HFF-Myc (cell line): ENCODE data around the gene COL5A1.

Experiments
- DNase-seq: peaks from one replicate; pipeline ENCODE4 v3.0.0-alpha.2; 2011; ENCODE audit warnings: low read depth; ENCODE audit errors: extremely low read depth
- H3K4me3 ChIP-seq: replicated peaks from 2 replicates; pipeline ENCODE4 v1.5.1; 2011; ENCODE audit warnings: low read depth, mild to moderate bottlenecking, control low read depth, low read length
- TF ChIP-seq, protein P1 (sequence below): IDR thresholded peaks from 2 replicates; pipeline ENCODE4 v1.5.1; 2012; ENCODE audit warnings: mild to moderate bottlenecking, low read depth, low read length, control low read depth; ENCODE audit errors: missing control alignments

COL5A1 gene

DNA sequence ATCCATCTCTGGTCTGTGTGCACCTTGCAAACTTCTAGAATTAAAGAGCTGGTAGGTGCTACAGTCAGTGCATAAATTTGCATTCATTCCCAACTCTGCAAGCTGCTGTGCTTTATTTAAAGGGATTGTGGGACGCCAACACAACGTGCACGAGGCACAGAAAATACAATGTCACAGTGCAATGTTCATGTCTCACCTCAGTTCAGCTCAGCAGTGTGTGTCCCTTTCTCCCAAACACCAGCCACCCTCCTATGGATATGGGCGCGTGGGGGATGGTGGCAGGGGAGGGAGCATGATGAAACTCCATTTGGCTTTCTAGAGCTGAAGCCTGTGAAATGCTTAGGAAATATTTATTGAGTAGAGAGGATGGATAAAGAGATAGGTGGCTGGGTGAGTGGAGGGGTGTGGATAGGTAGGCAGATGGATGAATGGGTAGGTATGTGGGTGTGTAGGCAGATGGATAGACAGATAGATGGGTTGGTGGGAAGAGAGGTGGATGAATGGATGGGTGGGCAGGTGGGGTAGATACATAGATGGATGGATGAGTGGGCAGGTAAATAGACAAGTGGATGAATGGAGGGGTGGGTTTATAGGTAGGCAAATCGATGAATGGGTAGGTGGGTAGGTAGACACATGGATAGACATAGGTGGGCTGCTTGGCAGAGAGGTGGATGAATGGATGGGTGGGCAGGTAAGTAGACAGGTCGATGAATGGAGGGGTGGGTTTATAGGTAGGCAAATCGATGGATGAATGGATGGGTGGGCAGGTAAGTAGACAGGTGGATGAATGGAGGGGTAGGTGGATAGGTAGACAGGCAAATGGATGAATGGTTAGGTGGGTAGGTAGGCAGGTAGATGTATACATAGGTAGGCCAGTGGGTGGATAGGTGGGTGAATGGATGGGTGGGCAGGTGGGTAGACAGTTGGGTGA is 146.3 kb downstream of the COL5A1 start:
- TF ChIP-seq, protein P1, sequence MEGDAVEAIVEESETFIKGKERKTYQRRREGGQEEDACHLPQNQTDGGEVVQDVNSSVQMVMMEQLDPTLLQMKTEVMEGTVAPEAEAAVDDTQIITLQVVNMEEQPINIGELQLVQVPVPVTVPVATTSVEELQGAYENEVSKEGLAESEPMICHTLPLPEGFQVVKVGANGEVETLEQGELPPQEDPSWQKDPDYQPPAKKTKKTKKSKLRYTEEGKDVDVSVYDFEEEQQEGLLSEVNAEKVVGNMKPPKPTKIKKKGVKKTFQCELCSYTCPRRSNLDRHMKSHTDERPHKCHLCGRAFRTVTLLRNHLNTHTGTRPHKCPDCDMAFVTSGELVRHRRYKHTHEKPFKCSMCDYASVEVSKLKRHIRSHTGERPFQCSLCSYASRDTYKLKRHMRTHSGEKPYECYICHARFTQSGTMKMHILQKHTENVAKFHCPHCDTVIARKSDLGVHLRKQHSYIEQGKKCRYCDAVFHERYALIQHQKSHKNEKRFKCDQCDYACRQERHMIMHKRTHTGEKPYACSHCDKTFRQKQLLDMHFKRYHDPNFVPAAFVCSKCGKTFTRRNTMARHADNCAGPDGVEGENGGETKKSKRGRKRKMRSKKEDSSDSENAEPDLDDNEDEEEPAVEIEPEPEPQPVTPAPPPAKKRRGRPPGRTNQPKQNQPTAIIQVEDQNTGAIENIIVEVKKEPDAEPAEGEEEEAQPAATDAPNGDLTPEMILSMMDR: no peak
- DNase-seq: no peak
- no peak overlapping the region for H3K4me3 ChIP-seq

DNA sequence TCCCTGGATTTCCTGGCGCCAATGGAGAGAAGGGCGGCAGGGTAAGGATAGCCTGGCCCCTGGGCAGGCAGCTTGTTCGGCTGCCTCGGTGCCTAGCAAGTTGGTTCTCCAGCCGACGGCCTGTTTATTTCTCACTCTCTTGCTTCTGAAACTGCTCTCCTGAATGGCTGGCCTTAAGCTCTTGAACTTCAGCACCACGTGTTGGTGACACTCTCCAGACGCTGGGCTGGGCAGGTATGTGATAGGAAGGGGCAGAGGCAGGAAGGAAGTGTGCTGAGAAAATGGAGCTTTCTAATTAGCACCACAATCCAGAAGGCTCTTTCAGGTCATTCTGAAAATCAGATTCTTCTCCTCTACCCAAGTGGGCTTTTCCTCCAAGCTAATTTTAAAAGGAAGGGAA is 147.6 kb downstream of the COL5A1 start:
- no peak for DNase-seq
- TF ChIP-seq, protein P1: no peak
- H3K4me3 ChIP-seq: no peak overlapping the region

DNA sequence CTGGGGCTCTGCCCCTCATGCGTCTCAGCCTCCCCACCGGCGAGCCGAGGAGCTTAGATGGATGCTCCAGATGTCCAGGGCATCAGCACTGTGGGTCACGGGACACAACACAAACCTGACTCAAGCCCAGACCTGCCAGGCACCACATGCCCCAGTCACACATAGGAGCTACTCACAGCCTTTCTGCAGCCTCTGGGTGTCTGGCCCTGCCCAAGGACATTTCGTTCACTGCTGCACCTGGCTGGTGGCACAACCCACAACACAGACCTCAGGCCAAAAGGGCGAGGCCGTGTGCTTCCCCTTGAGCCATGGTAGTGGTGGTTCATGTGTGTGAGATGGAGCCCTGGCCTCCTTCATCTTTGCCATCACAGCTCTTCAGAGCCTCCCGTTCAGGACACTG is 149.4 kb downstream of the COL5A1 start:
- TF ChIP-seq, protein P1: no peak
- H3K4me3 ChIP-seq: no peak overlapping the region
- no peak for DNase-seq

DNA sequence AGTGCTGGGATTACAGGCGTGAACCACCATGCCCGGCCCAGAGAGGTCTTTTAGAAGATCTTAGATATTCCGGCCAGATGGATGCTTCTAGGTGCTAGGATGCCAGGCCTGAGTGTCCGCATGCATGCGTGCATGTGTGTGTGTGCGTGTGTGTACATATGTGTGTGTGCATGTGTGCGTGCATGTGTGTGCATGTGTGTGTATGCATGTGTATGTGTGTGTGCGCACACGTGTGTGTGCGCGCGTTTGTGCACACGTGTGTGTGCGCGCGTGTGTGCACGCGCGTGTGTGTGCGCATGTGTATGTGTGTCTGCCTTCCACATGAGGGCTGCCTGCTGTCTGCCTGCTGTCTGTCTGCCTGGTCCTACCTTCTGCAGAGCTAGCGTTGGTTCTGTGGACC is 151.0 kb downstream of the COL5A1 start:
- DNase-seq: no peak
- TF ChIP-seq, protein P1: no peak
- no peak overlapping the region for H3K4me3 ChIP-seq

DNA sequence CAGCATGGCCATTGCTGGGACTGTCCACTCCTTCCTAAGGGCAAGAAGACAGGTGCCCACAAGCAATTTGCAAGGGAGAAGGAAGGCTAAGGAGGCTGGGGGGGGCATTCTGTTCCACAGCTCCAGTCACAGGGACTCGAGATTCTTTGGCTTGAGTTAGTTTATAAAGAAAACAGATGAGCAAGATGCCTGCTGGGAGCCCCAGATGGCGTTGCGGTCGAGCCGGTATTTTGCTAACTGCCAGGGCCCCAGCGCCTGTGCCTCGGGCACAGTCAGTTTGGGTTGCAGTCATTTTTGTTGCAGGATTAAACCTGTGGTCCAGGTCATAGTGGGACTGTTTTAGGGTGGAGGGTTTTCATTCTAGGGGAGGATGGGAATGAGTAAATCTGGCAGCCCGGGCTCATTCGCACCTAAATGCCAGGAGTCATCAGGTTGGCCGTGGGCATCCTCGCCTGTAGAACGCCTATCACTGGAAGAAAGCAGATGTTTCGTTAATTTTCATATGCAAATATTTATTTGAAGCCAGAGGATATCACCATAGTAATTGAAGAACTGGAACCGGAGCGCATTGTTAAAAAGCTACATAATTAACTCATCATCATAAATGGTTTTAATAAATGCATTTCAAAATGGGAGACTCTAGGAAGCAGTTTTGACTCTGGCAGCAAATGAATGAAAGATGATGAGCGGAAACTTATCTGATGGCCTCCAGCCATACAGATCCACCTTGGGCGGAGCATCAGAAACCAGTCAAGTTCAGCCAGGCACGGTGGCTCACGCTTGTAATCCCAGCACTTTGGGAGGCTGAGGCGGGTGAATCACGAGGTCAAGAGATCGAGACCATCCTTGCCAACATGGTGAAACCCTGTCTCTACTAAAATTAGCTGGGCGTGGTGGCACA is 151.9 kb downstream of the COL5A1 start:
- TF ChIP-seq, protein P1: no peak
- no peak for DNase-seq
- H3K4me3 ChIP-seq: no peak overlapping the region

DNA sequence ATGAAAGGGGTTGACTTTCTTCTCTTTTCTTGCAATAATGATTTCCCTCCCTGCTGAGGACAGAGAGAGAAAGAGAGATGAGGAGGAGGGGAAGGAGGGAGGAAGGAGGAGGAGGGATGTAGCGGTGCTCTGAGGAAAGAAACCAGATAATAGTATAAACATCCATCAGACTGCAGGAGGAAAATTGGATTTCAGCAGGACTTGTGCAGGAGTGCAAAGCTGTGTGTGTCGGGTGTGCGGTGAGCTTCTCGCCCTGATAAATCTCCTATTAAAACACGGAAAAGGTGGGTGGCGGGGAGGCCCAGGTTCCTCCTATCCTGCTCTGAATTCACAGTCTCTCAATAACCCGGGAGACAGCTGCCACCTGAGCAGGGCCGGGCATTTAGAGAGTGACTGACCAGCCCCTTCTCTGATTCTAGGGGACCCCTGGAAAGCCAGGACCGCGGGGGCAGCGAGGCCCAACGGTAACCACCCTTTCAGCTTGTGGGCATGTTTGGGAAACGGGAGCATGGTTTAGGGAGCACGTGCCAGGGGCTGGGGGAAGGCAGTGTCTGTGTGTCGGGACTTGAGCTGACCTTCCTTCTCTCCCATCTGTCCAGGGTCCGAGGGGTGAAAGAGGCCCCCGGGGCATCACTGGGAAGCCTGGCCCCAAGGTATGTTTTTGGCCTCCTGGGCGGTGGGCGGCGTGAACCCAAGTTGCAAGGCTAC is 153.2 kb downstream of the COL5A1 start:
- DNase-seq: no peak
- no peak overlapping the region for H3K4me3 ChIP-seq
- TF ChIP-seq, protein P1: no peak
